OCI-LY7 (cell line): Measurements from ENCODE around the gene SLC25A21.

Source experiments
- EZH2phosphoT487 ChIP-seq: fragments of 200-600 bp; sonication (generic); IDR thresholded peaks from 2 replicates; pipeline ENCODE4 v1.6.1; 2018; ENCODE audit warnings: low read depth, borderline replicate concordance, mild to moderate bottlenecking, mixed run types, antibody characterized with exemption, low read length, moderate library complexity, mixed read lengths
- TF ChIP-seq, protein P1 (sequence below): fragments of 200-600 bp; sonication (generic); conservative IDR thresholded peaks from 2 replicates; pipeline ENCODE4 v1.5.1; 2014; ENCODE audit warnings: mild to moderate bottlenecking, antibody characterized with exemption, low read length, moderate library complexity, mixed read lengths

DNA sequence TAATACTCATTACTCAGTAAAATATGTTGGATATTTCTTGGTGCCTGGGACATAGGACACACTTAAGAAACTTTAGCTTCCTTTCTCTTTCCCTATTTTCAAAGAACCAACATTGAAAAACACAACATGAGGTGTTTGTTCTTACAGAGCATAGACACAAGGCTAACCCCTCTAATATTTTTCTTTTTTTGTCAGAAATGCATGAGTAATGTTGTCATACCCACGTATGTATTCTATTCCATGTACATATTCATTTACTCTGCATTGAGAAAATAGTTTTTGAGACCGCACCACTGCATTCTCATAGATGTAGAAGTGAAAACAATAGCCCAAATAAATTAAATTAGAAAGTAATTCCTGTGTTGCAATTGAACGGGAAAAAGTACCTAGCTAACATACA lies 497.7 kb downstream of the SLC25A21 start:
- TF ChIP-seq, protein P1, sequence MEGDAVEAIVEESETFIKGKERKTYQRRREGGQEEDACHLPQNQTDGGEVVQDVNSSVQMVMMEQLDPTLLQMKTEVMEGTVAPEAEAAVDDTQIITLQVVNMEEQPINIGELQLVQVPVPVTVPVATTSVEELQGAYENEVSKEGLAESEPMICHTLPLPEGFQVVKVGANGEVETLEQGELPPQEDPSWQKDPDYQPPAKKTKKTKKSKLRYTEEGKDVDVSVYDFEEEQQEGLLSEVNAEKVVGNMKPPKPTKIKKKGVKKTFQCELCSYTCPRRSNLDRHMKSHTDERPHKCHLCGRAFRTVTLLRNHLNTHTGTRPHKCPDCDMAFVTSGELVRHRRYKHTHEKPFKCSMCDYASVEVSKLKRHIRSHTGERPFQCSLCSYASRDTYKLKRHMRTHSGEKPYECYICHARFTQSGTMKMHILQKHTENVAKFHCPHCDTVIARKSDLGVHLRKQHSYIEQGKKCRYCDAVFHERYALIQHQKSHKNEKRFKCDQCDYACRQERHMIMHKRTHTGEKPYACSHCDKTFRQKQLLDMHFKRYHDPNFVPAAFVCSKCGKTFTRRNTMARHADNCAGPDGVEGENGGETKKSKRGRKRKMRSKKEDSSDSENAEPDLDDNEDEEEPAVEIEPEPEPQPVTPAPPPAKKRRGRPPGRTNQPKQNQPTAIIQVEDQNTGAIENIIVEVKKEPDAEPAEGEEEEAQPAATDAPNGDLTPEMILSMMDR: no peak
- TF ChIP-seq EZH2phosphoT487: no peak
